ENCODE data around the gene MICA. TPM values are rescaled to one million over a fixed set of nuclear protein-coding genes. Genes with fewer than 3 reads are reported as not detected.
"Not testable (repeated sequence)": the region's sequence is repeated elsewhere in the genome, so short reads cannot be mapped to it uniquely, and the experiment has no call there.

Gene MICA
- total and polyA plus RNA-seq, 4 donors: 3.2 to 9.1 (median 4.2) TPM

DNA sequence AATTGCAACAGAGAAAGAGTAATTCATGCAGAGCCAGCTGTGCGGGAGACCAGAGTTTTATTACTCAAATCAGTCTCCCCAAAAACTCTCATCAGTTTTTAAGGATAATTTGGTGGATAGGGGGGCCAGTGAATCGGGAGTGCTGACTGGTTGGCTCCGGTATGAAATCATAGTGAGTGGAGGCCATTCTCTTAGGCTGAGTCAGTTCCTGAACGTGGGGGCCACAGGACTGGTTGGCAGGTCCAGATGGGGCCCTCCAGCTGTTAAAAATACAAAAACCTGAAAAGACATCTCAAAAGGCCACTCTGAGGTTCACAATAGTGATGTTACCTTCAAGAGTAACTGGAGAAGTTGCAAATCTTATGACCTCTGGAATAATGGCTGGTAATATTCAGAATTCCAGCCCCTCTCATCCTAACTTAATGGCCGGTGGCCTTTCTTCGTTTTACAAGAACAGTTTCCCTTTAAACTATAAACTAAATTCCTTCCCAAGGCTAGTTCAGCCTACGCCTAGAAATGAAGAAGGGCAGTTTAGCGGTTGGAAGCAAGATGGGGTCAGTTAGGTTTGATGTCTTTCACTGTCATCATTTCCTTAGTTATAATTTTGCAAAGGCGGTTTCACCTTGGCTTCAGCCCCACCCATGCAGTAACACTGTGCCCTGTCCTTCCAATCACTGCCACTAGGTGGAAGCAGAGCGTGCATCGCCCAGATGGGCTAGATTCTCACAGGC, 6.8 kb upstream of the MICA start:
- H3K36me3 ChIP-seq (ENCODE audit: control insufficient read depth in 4 of 4, insufficient read depth in 3 of 4, low read depth in 1 of 4, low read length in 3 of 4): peaks cover 0 to 4% (median 0%) of the 10 kb centered on the region in 4 donors
- peak; percentile 88 for DNase-seq (ENCODE audit: low spot score)
- WGBS: 42% methylated on average over 11 of the region's 11 CpGs
- H3K9me3 ChIP-seq (ENCODE audit: control insufficient read depth in 4 of 4, low read length in 3 of 4): no peaks in the 10 kb centered on the region
- peaks cover under 1 to 16% (median 10%) of the 10 kb centered on the region in 4 donors for H3K4me1 ChIP-seq (ENCODE audit: control insufficient read depth in 4 of 4, insufficient read depth in 4 of 4, low read length in 3 of 4)
- H3K27ac ChIP-seq (ENCODE audit: low read depth in 1 of 2, low read length in 2 of 2): no peak overlapping the region
- TF ChIP-seq RAD21 (IDR thresholded peaks at IDR 0.05): peak; percentile 86 to 89
- TF ChIP-seq FOXA2 (IDR thresholded peaks at IDR 0.05): no peak
- TF ChIP-seq, protein P1, sequence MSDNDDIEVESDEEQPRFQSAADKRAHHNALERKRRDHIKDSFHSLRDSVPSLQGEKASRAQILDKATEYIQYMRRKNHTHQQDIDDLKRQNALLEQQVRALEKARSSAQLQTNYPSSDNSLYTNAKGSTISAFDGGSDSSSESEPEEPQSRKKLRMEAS (IDR thresholded peaks at IDR 0.05): no peak
- TF ChIP-seq GABPA (IDR thresholded peaks at IDR 0.05 in 1 of 2, conservative IDR thresholded peaks at IDR 0.05 in 1 of 2): no peak
- TF ChIP-seq YY1 (IDR thresholded peaks at IDR 0.05): no peak
- TF ChIP-seq ZBTB33 (IDR thresholded peaks at IDR 0.05): no peak
- TF ChIP-seq SP1 (IDR thresholded peaks at IDR 0.05): no peak
- TF ChIP-seq HNF4A (conservative IDR thresholded peaks at IDR 0.05): peak in 1 of 2 donors; percentile 11
- TF ChIP-seq CTCF (IDR thresholded peaks at IDR 0.05; ENCODE audit: low read depth, low read length, missing input control): peak; percentile 80
- no peak for TF ChIP-seq FOXA1 (IDR thresholded peaks at IDR 0.05)
- TF ChIP-seq HNF4G (IDR thresholded peaks at IDR 0.05): no peak
- TF ChIP-seq JUND (IDR thresholded peaks at IDR 0.05): no peak
- TF ChIP-seq, protein P2, sequence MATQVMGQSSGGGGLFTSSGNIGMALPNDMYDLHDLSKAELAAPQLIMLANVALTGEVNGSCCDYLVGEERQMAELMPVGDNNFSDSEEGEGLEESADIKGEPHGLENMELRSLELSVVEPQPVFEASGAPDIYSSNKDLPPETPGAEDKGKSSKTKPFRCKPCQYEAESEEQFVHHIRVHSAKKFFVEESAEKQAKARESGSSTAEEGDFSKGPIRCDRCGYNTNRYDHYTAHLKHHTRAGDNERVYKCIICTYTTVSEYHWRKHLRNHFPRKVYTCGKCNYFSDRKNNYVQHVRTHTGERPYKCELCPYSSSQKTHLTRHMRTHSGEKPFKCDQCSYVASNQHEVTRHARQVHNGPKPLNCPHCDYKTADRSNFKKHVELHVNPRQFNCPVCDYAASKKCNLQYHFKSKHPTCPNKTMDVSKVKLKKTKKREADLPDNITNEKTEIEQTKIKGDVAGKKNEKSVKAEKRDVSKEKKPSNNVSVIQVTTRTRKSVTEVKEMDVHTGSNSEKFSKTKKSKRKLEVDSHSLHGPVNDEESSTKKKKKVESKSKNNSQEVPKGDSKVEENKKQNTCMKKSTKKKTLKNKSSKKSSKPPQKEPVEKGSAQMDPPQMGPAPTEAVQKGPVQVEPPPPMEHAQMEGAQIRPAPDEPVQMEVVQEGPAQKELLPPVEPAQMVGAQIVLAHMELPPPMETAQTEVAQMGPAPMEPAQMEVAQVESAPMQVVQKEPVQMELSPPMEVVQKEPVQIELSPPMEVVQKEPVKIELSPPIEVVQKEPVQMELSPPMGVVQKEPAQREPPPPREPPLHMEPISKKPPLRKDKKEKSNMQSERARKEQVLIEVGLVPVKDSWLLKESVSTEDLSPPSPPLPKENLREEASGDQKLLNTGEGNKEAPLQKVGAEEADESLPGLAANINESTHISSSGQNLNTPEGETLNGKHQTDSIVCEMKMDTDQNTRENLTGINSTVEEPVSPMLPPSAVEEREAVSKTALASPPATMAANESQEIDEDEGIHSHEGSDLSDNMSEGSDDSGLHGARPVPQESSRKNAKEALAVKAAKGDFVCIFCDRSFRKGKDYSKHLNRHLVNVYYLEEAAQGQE (IDR thresholded peaks at IDR 0.05): no peak
- no peak overlapping the region for H3K4me3 ChIP-seq (ENCODE audit: low read depth in 1 of 3, low read length in 3 of 3)
- no peaks in the 10 kb centered on the region for H3K27me3 ChIP-seq (ENCODE audit: control insufficient read depth in 4 of 4, insufficient read depth in 4 of 4, low read length in 3 of 4)
- no peak overlapping the region for H3K9ac ChIP-seq (ENCODE audit: low read depth in 1 of 2, low read length in 2 of 2)

- H3K27ac ChIP-seq (ENCODE audit: low read depth in 1 of 2, low read length in 2 of 2); H3K27me3 ChIP-seq (ENCODE audit: control insufficient read depth in 4 of 4, insufficient read depth in 4 of 4, low read length in 3 of 4); H3K4me3 ChIP-seq (ENCODE audit: low read depth in 1 of 3, low read length in 3 of 3); H3K9me3 ChIP-seq (ENCODE audit: control insufficient read depth in 4 of 4, low read length in 3 of 4); DNase-seq (ENCODE audit: low spot score); H3K36me3 ChIP-seq (ENCODE audit: control insufficient read depth in 4 of 4, insufficient read depth in 3 of 4, low read depth in 1 of 4, low read length in 3 of 4): not testable (repeated sequence)
- peaks cover 4 to 21% (median 15%) of the 10 kb centered on the region in 4 donors for H3K4me1 ChIP-seq (ENCODE audit: control insufficient read depth in 4 of 4, insufficient read depth in 4 of 4, low read length in 3 of 4)
- WGBS: 19% methylated on average over 8 of the region's 8 CpGs
- peak overlapping the region in 1 of 2 donors; percentile 18 for H3K9ac ChIP-seq (ENCODE audit: low read depth in 1 of 2, low read length in 2 of 2)
These were observed 6.3 kb upstream of the MICA start for GRCh38 chr6:31397153-31397499.

All from liver (tissue), 9 donors.